ENCODE results near the gene GGN. TPM values are rescaled to one million over a fixed set of nuclear protein-coding genes. Genes with fewer than 3 reads are reported as not detected.

Gene GGN
- total RNA-seq, 2 experiments from 2014 or later: not detected

DNA sequence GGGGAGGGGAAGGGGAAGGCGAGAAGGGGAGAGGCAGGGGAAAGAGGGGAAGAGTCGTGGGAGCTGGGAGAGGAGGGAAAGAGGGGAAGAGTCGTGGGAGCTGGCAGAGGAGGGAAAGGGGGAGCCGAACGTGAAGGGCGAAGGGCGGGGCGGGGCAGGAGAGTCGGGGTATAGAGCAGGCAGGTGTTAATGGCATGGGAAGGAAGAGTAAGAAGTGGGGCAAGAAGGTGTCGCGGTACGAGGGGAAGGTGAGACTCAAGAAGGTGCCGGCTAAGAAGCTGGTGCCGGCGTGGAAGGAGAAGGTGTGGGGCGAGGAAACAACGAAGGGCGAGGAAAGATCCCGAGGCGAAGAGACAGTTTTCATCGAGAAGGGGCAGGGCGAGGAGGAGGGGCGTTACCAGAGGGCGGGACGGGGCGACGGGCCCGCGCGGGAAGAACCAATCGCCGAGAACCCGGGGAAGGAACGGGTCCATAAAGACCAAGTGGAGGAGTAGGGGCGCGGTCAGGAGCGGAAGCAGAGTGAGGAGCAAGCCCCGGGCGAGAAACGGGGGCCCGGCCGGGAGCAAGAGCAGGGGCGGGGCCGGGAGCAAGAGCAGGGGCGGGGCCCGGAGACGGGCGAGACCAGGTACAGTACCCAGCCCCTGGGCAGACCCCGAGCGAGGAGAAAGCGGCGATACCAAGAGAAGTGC lies 51.7 kb downstream of the GGN start:
- Mint-ChIP-seq H3K9me3 (no peaks in the 10 kb centered on the region), H3K4me1 (ENCODE audit: low read depth) (peaks cover 12% of the 10 kb centered on the region)
- CTCF ChIA-PET: interaction anchor here (0.6 to 3.8 kb wide), 13 partner anchors 17 to 430 kb away, joined by 3 to 33 read pairs (median 5); partner anchors contain the start of genes FAM98C, KCNK6, PSMD8 and SIPA1L3

More for the DNA sequence above, 51.7 kb downstream of the GGN start:
- Mint-ChIP-seq H3K4me3 (peak overlapping the region; percentile 87), H3K27me3 (no peaks in the 10 kb centered on the region), H3K27ac (peak overlapping the region; percentile 97), H3K36me3 (ENCODE audit: low read depth) (no peaks in the 10 kb centered on the region)
- POLR2A ChIA-PET: interaction anchor here (0.8 to 2.2 kb wide), 3 partner anchors 24 to 102 kb away, joined by 3 to 13 read pairs (median 4); partner anchors contain the start of gene PSMD8
- TF ChIP-seq, protein P1, sequence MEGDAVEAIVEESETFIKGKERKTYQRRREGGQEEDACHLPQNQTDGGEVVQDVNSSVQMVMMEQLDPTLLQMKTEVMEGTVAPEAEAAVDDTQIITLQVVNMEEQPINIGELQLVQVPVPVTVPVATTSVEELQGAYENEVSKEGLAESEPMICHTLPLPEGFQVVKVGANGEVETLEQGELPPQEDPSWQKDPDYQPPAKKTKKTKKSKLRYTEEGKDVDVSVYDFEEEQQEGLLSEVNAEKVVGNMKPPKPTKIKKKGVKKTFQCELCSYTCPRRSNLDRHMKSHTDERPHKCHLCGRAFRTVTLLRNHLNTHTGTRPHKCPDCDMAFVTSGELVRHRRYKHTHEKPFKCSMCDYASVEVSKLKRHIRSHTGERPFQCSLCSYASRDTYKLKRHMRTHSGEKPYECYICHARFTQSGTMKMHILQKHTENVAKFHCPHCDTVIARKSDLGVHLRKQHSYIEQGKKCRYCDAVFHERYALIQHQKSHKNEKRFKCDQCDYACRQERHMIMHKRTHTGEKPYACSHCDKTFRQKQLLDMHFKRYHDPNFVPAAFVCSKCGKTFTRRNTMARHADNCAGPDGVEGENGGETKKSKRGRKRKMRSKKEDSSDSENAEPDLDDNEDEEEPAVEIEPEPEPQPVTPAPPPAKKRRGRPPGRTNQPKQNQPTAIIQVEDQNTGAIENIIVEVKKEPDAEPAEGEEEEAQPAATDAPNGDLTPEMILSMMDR (IDR thresholded peaks at IDR 0.05): no peak
- ATAC-seq: peak; percentile 71
- peak; percentile 97 for DNase-seq
- intact Hi-C loops (cut with micrococcal nuclease): loop anchor here (1.0 to 10.0 kb wide), 3 partner anchors 36 to 431 kb away; partner anchors contain the start of genes PSMD8, SIPA1L3 and WDR87

Other genes starting within 250 kb of the GGN start
- 1 to 10 TPM in 1 of 2 experiments, under 1 TPM in 1; 0.47 to 1.0 TPM for gene DPF1, start 163.8 kb downstream of the GGN start, total RNA-seq
- 1 to 10 TPM in 1 of 2 experiments, under 1 TPM in 1; 0.60 to 1.5 TPM for gene PPP1R14A, start 131.7 kb downstream of the GGN start, total RNA-seq
- 10 to 100 TPM; 56.2 to 68.4 TPM for gene SPINT2, start 123.5 kb downstream of the GGN start, total RNA-seq
- not detected for gene C19orf33, start 83.8 kb downstream of the GGN start, total RNA-seq
- 10 to 100 TPM; 75.6 to 79.0 TPM for gene YIF1B, start 72.1 kb downstream of the GGN start, total RNA-seq
- 10 to 100 TPM; 10.3 to 11.9 TPM for gene KCNK6, start 68.2 kb downstream of the GGN start, total RNA-seq
- 1 to 10 TPM; 3.4 to 5.8 TPM for gene CATSPERG, start 52.2 kb downstream of the GGN start, total RNA-seq
- gene PSMD8, start 13.5 kb downstream of the GGN start, total RNA-seq: 100 to 1,000 TPM; 178 to 191 TPM
- 1 to 10 TPM in 1 of 2 experiments, under 1 TPM in 1; 0.69 to 1.5 TPM for gene SPRED3, start 663 bp upstream of the GGN start, total RNA-seq
- gene FAM98C, start 15.1 kb upstream of the GGN start, total RNA-seq: 10 to 100 TPM; 11.7 to 12.5 TPM
- gene RASGRP4, start 38.2 kb upstream of the GGN start, total RNA-seq: 1 to 10 TPM; 1.4 to 1.8 TPM
- 1 to 10 TPM in 1 of 2 experiments, under 1 TPM in 1; 0.63 to 1.2 TPM for gene RYR1, start 45.7 kb upstream of the GGN start, total RNA-seq
- gene MAP4K1, start 229.9 kb upstream of the GGN start, total RNA-seq: 100 to 1,000 TPM; 166 to 174 TPM
- 100 to 1,000 TPM; 306 to 308 TPM for gene EIF3K, start 231.2 kb upstream of the GGN start, total RNA-seq